Ovary (tissue), 10 donors: ENCODE results near the gene PAK4. TPM values are rescaled to one million over a fixed set of nuclear protein-coding genes. Genes with fewer than 3 reads are reported as not detected.

Source experiments
- DNase-seq, 5 donors: peaks; one replicate each; pipeline ENCODE4 v3.0.0-alpha.2; 2019 to 2020
- H3K27ac ChIP-seq, 2 donors: fragments of 200-600 bp; one replicate each; pipeline versions ENCODE4 v1.5.1 to v1.8.0; 2019 to 2022
- H3K27me3 ChIP-seq: fragments of 200-600 bp; one replicate; pipeline ENCODE4 v1.8.0; 2022
- H3K36me3 ChIP-seq: fragments of 200-600 bp; sonication (generic); one replicate; pipeline ENCODE4 v1.5.1; 2019
- H3K4me1 ChIP-seq: one replicate; pipeline ENCODE4 v1.8.1; 2013; ENCODE audit warnings: mild to moderate bottlenecking, moderate library complexity; ENCODE audit not compliant: insufficient read depth
- H3K4me3 ChIP-seq: fragments of 200-600 bp; sonication (generic); one replicate; pipeline ENCODE4 v1.5.1; 2017
- H3K9me3 ChIP-seq, 2 donors: fragments of 200-600 bp in 1 of 2; sonication (generic) in 1 of 2; one replicate each; pipeline versions ENCODE4 v1.5.1 to v1.8.1; 2013 to 2019; ENCODE audit warnings: mild to moderate bottlenecking in 1 of 2, moderate library complexity in 1 of 2
- EP300 ChIP-seq: sonication (generic); formaldehyde crosslinking; IDR thresholded peaks from one replicate; pipeline ENCODE4 v1.6.1; 2017; ENCODE audit warnings: antibody characterized with exemption
- POLR2A ChIP-seq: fragments of 450-650 bp; IDR thresholded peaks from one replicate; pipeline ENCODE4 v1.6.1; 2017; ENCODE audit warnings: antibody characterized with exemption, mild to moderate bottlenecking, moderate library complexity
- WGBS, 3 donors: extraction: QIAGEN DNeasy Blood & Tissue Kit in 1 of 3; methylation state at CpG; one replicate each; pipeline versions ENCODE4 v1.1.5 to v1.1.7; 2013 to 2017; 5-methylcytosine and 5-hydroxymethylcytosine counted together
- intact Hi-C, 4 donors: fragments of 100-400 bp; cut with DNase I; formaldehyde crosslinking; loops; one replicate each; pipeline versions ENCODE4 v1.11.0 to v1.15.1; 2022 to 2023
- long read RNA-seq, 3 donors: library from polyadenylated mRNA in 2 of 3; unstranded in 2 of 3; transcript quantifications; one replicate each; pipeline ENCODE4 v2.0.0 and lab custom pipeline, GENCODE V29; 2021 to 2026
- polyA plus RNA-seq, 2 donors: library from polyadenylated mRNA; stranded (reverse); fragments of 200-250 nt in 1 of 2; fragments of 350-450 nt in 1 of 2; fragmentation: Illumina TruSeq in 1 of 2; extraction: RNeasy Lipid Tissue Mini Kit (QIAGEN cat#74804) in 1 of 2; gene quantifications; one replicate each; pipeline ENCODE4 v1.2.3, GENCODE V29; 2013 to 2014
- total RNA-seq, 7 donors: library from RNA; depleted of rRNA in 2 of 7; stranded (reverse); fragments of >200 nt in 2 of 7; fragmentation: NEBNext Ultra II Directional in 3 of 7; extraction: Animal tissue kit (Norgen Biotek cat#: 25700) in 3 of 7; gene quantifications; one replicate each; pipeline versions ENCODE4 v1.1.0 to v1.2.4, GENCODE V29; 2016 to 2023
- TF ChIP-seq, protein P1 (sequence below), 3 donors: fragments of 450-650 bp in 2 of 3; fragments of 200-600 bp in 1 of 3; IDR thresholded peaks; one replicate each; pipeline versions ENCODE4 v1.5.1 to v1.8.0; 2016 to 2022; ENCODE audit warnings: antibody characterized with exemption in 3 of 3, mild to moderate bottlenecking in 1 of 3
- donor health status: DM: no; HTN: no; CAD: no; lungs with moderate emphysema.
- donor health status: DM: no; HTN: no; CAD: no.
- donor health status: Bipolar disorder and iron deficiency.
- donor health status: DM: yes; HTN: yes; CAD: no.
- donor health status: DM: no; HTN: no; CAD: no.
- donor health status: DM: yes; HTN: yes; CAD: no.

PAK4 gene
- 10 to 100 TPM; 10.4 to 62.2 (median 35.4) TPM for total RNA-seq
- 10 to 100 TPM; 11.6 to 35.7 TPM for polyA plus RNA-seq
- long read RNA-seq, donor 1, full-length matches to known transcripts = 11 of 28 reads
- long read RNA-seq, donor 1, partial matches to known transcripts = 10 of 28 reads
- long read RNA-seq, donor 1, other reads (novel, unspliced or antisense) = 7 of 28 reads
- long read RNA-seq, donor 2, partial matches to known transcripts = 25 of 37 reads
- long read RNA-seq, donor 2, other reads (novel, unspliced or antisense) = 9 of 37 reads
- long read RNA-seq, donor 3, full-length matches to known transcripts = 8 of 42 reads
- long read RNA-seq, donor 3, partial matches to known transcripts = 6 of 42 reads
- long read RNA-seq, donor 3, other reads (novel, unspliced or antisense) = 28 of 42 reads

- H3K4me1 ChIP-seq = peaks cover 10% of the 10 kb centered on the region
Measured at GRCh38 chr19:39125554-39126311, at the start of gene PAK4. Gene PAK4, plus strand, starts transcription at chr19:39125786. Its CDS starts 43,768 bp downstream, at chr19:39169554.

GRCh38 chr19:39077323-39077722, 48.3 kb upstream of the PAK4 start:
- 83 to 86% (median 86%) methylated on average over 11 of the region's 11 CpGs for WGBS, 3 donors
- no peak for DNase-seq
- H3K4me1 ChIP-seq = no peaks in the 10 kb centered on the region
- no peak overlapping the region for H3K4me3 ChIP-seq
- intact Hi-C loops = no loop called here
- H3K27me3 ChIP-seq = no peaks in the 10 kb centered on the region
- no peaks in the 10 kb centered on the region for H3K36me3 ChIP-seq
- H3K27ac ChIP-seq = no peak overlapping the region
- TF ChIP-seq, protein P1, sequence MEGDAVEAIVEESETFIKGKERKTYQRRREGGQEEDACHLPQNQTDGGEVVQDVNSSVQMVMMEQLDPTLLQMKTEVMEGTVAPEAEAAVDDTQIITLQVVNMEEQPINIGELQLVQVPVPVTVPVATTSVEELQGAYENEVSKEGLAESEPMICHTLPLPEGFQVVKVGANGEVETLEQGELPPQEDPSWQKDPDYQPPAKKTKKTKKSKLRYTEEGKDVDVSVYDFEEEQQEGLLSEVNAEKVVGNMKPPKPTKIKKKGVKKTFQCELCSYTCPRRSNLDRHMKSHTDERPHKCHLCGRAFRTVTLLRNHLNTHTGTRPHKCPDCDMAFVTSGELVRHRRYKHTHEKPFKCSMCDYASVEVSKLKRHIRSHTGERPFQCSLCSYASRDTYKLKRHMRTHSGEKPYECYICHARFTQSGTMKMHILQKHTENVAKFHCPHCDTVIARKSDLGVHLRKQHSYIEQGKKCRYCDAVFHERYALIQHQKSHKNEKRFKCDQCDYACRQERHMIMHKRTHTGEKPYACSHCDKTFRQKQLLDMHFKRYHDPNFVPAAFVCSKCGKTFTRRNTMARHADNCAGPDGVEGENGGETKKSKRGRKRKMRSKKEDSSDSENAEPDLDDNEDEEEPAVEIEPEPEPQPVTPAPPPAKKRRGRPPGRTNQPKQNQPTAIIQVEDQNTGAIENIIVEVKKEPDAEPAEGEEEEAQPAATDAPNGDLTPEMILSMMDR (IDR thresholded peaks at IDR 0.05) = no peak
- H3K9me3 ChIP-seq = no peaks in the 10 kb centered on the region

More at GRCh38 chr19:39125554-39126311, at the start of gene PAK4:
- 0 to 1% (median 0%) methylated on average over 61 to 64 of the region's 64 CpGs for WGBS, 3 donors
- TF ChIP-seq, protein P1 (IDR thresholded peaks at IDR 0.05) = peak in 1 of 3 donors; percentile 9
- TF ChIP-seq EP300 (no peak), POLR2A (peak; percentile 54)
- no peaks in the 10 kb centered on the region for H3K9me3 ChIP-seq
- H3K27me3 ChIP-seq = no peaks in the 10 kb centered on the region
- H3K36me3 ChIP-seq = no peaks in the 10 kb centered on the region
- intact Hi-C loops = loop anchor here in 1 of 4 donors (1.0 to 5.0 kb wide), 2 partner anchors 199 to 217 kb away; partner anchors contain the start of gene SAMD4B
- H3K4me3 ChIP-seq = peak within 1 kb of the TSS; percentile 86
- H3K27ac ChIP-seq = peak within 1 kb of the TSS; percentile 62 to 78
- peak; percentile 98 to 99 (median 98) for DNase-seq

DNA sequence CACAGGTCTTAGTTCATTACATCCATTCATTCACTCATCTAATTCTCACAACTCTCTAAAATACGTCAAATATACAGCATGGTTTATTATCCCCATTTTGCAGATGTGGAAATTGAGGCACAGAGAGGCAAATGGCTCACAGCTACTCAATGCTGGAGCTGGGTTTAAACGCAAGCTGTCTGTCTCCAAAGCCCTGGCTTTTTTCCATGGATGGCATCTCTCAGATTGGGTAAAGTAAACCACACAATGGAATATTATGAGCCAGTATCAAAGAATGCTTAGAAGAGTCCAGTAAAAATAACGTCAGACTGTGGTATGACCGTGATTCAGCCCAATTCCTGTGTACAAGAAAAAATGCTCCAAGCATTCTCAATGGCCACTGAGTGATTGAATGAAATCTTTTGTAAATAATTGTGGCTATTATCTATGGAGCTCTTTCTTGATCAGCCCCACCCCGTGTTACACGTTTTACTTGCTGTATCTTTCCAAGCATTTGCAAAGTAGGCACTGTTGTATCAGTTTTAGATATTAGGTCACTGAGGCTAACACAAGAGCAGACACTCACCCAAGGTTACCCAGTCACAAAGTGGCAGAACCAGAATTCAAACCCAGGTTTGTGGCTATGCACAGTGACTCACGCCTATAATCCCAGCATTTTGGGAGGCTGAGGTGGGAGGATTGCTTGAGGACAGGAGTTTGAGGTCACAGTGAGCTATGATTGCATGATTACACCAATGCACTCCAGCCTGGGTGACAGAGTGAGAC, 47.0 kb upstream of the PAK4 start:
- Histone ChIP-seq H3K4me3 (no peak overlapping the region), H3K27ac (no peak overlapping the region), H3K4me1 (no peaks in the 10 kb centered on the region), H3K27me3 (no peaks in the 10 kb centered on the region), H3K36me3 (no peaks in the 10 kb centered on the region), H3K9me3 (no peaks in the 10 kb centered on the region)
- TF ChIP-seq, protein P1 (IDR thresholded peaks at IDR 0.05) = no peak
- TF ChIP-seq POLR2A (no peak), EP300 (no peak)
- WGBS, 3 donors = 50 to 55% (median 50%) methylated on average over 7 of the region's 7 CpGs
- intact Hi-C loops = no loop called here
- DNase-seq = no peak

DNA sequence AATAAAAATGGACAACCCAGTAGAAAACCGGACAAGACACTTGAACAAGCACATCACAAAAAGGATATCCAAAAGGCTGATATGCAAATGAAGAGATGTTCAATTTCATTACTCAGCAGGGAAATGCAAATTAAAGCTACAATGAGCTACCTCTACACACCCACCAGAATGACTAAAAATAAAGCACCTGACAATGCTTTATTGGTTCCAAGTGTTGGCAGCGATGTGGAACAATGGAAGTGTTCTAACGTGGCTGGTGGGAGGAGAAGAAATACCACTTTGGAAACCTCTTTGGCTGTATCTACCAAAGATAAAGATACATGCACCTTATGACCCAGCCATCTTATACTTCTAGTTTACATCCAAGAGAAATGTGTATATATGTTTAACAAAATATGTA, 45.2 kb upstream of the PAK4 start:
- intact Hi-C loops = no loop called here
- whole genome bisulfite sequencing, 3 donors = 54 to 58% (median 57%) methylated on average over 3 of the region's 3 CpGs
- no peak overlapping the region for H3K27ac ChIP-seq
- no peaks in the 10 kb centered on the region for H3K36me3 ChIP-seq
- no peaks in the 10 kb centered on the region for H3K4me1 ChIP-seq
- TF ChIP-seq POLR2A (no peak), EP300 (no peak)
- TF ChIP-seq, protein P1 (IDR thresholded peaks at IDR 0.05) = no peak
- H3K9me3 ChIP-seq = no peaks in the 10 kb centered on the region
- H3K27me3 ChIP-seq = no peaks in the 10 kb centered on the region
- no peak for DNase-seq
- H3K4me3 ChIP-seq = no peak overlapping the region
